ENCODE measurements around the gene LEAP2.

LEAP2 gene

DNA sequence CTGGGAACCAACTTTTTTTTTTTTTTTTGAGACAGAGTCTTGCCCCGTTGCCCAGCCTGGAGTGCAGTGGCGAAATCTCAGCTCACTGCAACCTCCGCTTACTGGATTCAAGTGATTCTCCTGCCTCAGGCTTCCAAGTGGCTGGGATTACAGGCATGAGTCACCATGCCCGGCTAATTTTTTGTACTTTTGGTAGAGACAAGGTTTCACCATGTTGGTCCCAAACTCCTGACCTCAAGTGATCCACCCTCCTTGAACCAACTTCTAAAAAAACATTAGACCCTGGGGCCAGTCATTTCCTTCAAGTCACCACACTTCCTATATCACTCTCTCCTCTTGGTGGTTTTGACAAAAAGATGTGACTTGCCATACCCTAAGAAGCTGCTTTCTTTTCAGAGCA lies 32.2 kb upstream of the LEAP2 start:
- Histone ChIP-seq H3K79me2 (ENCODE audit: insufficient read depth, low read length) (no peaks in the 10 kb centered on the region), H3K36me3 (ENCODE audit: insufficient read depth, low read length) (no peaks in the 10 kb centered on the region), H3K4me1 (ENCODE audit: insufficient read depth, low read length, poor library complexity, severe bottlenecking) (no peaks in the 10 kb centered on the region), H3K4me2 (ENCODE audit: low read depth, low read length, poor library complexity, severe bottlenecking) (no peak overlapping the region), H3K9ac (ENCODE audit: low read depth, low read length, poor library complexity, severe bottlenecking) (no peak overlapping the region), H3K9me2 (replicated peaks; ENCODE audit: low read depth, low read length) (no peaks in the 10 kb centered on the region), H2AFZ (ENCODE audit: low read length) (no peak overlapping the region), H3K27me3 (ENCODE audit: insufficient read depth, low read length, poor library complexity, severe bottlenecking) (no peaks in the 10 kb centered on the region), H4K20me1 (ENCODE audit: insufficient read depth, low read length, poor library complexity, severe bottlenecking) (no peaks in the 10 kb centered on the region), H3F3A (ENCODE audit: low read depth) (no peaks in the 10 kb centered on the region), H3K4me3 (ENCODE audit: low read length, poor library complexity, severe bottlenecking) (no peak overlapping the region), H3K9me3 (ENCODE audit: insufficient read depth, low read depth, low read length) (no peaks in the 10 kb centered on the region)
- TF ChIP-seq, protein P1, sequence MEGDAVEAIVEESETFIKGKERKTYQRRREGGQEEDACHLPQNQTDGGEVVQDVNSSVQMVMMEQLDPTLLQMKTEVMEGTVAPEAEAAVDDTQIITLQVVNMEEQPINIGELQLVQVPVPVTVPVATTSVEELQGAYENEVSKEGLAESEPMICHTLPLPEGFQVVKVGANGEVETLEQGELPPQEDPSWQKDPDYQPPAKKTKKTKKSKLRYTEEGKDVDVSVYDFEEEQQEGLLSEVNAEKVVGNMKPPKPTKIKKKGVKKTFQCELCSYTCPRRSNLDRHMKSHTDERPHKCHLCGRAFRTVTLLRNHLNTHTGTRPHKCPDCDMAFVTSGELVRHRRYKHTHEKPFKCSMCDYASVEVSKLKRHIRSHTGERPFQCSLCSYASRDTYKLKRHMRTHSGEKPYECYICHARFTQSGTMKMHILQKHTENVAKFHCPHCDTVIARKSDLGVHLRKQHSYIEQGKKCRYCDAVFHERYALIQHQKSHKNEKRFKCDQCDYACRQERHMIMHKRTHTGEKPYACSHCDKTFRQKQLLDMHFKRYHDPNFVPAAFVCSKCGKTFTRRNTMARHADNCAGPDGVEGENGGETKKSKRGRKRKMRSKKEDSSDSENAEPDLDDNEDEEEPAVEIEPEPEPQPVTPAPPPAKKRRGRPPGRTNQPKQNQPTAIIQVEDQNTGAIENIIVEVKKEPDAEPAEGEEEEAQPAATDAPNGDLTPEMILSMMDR (conservative IDR thresholded peaks at IDR 0.05; ENCODE audit: low read length), result no peak
- no peak for TF ChIP-seq EZH2phosphoT487 (IDR thresholded peaks at IDR 0.05; ENCODE audit: borderline replicate concordance)

DNA sequence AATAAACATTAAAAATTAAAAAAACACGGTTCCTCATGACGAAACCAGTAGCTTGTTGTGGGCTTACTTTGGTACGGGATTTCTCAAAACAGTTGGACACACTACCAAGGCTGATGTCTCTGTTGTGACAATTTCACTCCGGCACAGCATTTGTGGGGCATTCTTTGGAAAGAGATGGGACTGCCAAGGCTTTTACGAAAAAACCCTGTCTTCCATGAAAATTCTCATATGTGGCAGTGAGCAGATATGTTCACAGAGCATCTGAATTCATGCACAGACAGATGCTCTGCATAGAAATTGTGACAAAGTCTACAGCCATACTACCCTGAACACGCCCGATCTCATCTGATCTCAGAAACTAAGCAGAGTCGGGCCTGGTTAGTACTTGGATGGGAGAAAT lies 25.2 kb upstream of the LEAP2 start:
- no peaks in the 10 kb centered on the region for H3K9me3 ChIP-seq (ENCODE audit: insufficient read depth, low read depth, low read length)
- no peaks in the 10 kb centered on the region for H3K27me3 ChIP-seq (ENCODE audit: insufficient read depth, low read length, poor library complexity, severe bottlenecking)
- H2AFZ ChIP-seq (ENCODE audit: low read length), result no peak overlapping the region
- H4K20me1 ChIP-seq (ENCODE audit: insufficient read depth, low read length, poor library complexity, severe bottlenecking), result no peaks in the 10 kb centered on the region
- no peaks in the 10 kb centered on the region for H3K36me3 ChIP-seq (ENCODE audit: insufficient read depth, low read length)
- no peaks in the 10 kb centered on the region for H3F3A ChIP-seq (ENCODE audit: low read depth)
- no peak overlapping the region for H3K4me2 ChIP-seq (ENCODE audit: low read depth, low read length, poor library complexity, severe bottlenecking)
- no peak for TF ChIP-seq EZH2phosphoT487 (IDR thresholded peaks at IDR 0.05; ENCODE audit: borderline replicate concordance)
- TF ChIP-seq, protein P1 (conservative IDR thresholded peaks at IDR 0.05; ENCODE audit: low read length), result no peak
- no peak overlapping the region for H3K9ac ChIP-seq (ENCODE audit: low read depth, low read length, poor library complexity, severe bottlenecking)
- H3K79me2 ChIP-seq (ENCODE audit: insufficient read depth, low read length), result no peaks in the 10 kb centered on the region
- H3K9me2 ChIP-seq (replicated peaks; ENCODE audit: low read depth, low read length), result no peaks in the 10 kb centered on the region
- no peak overlapping the region for H3K4me3 ChIP-seq (ENCODE audit: low read length, poor library complexity, severe bottlenecking)
- H3K4me1 ChIP-seq (ENCODE audit: insufficient read depth, low read length, poor library complexity, severe bottlenecking), result no peaks in the 10 kb centered on the region

DNA sequence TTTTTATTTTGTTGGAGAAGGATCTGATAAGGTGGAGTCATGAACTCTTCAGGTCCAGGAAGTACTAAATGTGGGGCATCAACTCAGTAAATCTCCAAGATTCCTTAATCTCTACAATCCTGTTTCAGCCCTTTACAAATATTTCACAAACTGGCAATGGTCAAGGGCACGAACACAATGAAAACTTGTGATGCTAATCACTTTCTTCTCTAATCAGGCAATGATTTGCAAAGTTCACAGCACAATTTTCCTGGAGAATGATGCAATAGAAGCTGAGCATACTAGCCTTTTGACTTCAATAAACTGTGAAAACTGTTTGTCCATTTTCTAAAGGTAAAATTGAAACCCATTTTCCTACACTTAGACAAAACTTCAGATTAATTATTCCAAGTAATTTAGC lies 24.1 kb upstream of the LEAP2 start:
- TF ChIP-seq, protein P1 (conservative IDR thresholded peaks at IDR 0.05; ENCODE audit: low read length), result no peak
- TF ChIP-seq EZH2phosphoT487 (IDR thresholded peaks at IDR 0.05; ENCODE audit: borderline replicate concordance), result no peak
- no peak overlapping the region for H3K9ac ChIP-seq (ENCODE audit: low read depth, low read length, poor library complexity, severe bottlenecking)
- no peaks in the 10 kb centered on the region for H3F3A ChIP-seq (ENCODE audit: low read depth)
- no peaks in the 10 kb centered on the region for H3K27me3 ChIP-seq (ENCODE audit: insufficient read depth, low read length, poor library complexity, severe bottlenecking)
- H3K79me2 ChIP-seq (ENCODE audit: insufficient read depth, low read length), result no peaks in the 10 kb centered on the region
- H3K9me2 ChIP-seq (replicated peaks; ENCODE audit: low read depth, low read length), result no peaks in the 10 kb centered on the region
- H3K4me1 ChIP-seq (ENCODE audit: insufficient read depth, low read length, poor library complexity, severe bottlenecking), result peaks cover 6% of the 10 kb centered on the region
- H3K4me2 ChIP-seq (ENCODE audit: low read depth, low read length, poor library complexity, severe bottlenecking), result no peak overlapping the region
- H4K20me1 ChIP-seq (ENCODE audit: insufficient read depth, low read length, poor library complexity, severe bottlenecking), result no peaks in the 10 kb centered on the region
- no peaks in the 10 kb centered on the region for H3K9me3 ChIP-seq (ENCODE audit: insufficient read depth, low read depth, low read length)
- H3K4me3 ChIP-seq (ENCODE audit: low read length, poor library complexity, severe bottlenecking), result no peak overlapping the region
- no peak overlapping the region for H2AFZ ChIP-seq (ENCODE audit: low read length)
- H3K36me3 ChIP-seq (ENCODE audit: insufficient read depth, low read length), result no peaks in the 10 kb centered on the region

All from Loucy (cell line).